AG09319 (cell line): ENCODE measurements around the gene BRICD5.

Experiments used
- DNase-seq: peaks from one replicate; pipeline ENCODE4 v3.0.0-alpha.2; 2010; ENCODE audit warnings: low read depth; ENCODE audit errors: extremely low read depth
- CTCF ChIP-seq: IDR thresholded peaks from 2 replicates; pipeline ENCODE4 v1.5.1; 2011; ENCODE audit warnings: low read depth, mild to moderate bottlenecking, inconsistent platforms, low read length, moderate library complexity

BRICD5 gene

DNA sequence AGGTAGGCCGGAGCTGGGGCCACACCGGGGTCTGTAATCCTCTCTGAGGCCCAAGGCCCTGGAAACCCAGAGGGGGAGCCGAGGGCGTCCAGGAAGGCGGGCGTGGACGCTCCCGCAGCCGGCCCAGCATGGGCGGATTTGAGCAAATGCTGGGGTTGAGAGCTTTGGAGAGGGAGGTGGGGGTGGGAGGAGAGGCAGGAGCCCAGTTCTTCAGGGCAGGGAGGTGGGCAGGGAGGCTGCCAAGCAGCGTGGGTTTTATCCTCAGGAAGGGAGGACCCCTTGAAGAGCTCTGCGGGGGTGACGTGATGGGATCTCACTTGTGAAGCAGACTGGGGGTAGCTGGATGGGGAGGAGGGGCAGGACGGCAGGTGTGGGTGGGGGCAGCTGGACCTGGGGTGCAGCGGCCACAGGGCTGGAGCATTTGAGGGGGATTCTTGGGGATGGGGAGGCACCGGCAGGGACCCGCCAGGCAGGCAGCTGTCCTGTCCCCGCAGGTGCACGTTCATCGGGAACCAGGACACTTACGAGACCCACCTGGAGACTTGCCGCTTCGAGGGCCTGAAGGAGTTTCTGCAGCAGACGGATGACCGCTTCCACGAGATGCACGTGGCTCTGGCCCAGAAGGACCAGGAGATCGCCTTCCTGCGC, 37.9 kb downstream of the BRICD5 start:
- no peak for TF ChIP-seq CTCF
- no peak for DNase-seq

DNA sequence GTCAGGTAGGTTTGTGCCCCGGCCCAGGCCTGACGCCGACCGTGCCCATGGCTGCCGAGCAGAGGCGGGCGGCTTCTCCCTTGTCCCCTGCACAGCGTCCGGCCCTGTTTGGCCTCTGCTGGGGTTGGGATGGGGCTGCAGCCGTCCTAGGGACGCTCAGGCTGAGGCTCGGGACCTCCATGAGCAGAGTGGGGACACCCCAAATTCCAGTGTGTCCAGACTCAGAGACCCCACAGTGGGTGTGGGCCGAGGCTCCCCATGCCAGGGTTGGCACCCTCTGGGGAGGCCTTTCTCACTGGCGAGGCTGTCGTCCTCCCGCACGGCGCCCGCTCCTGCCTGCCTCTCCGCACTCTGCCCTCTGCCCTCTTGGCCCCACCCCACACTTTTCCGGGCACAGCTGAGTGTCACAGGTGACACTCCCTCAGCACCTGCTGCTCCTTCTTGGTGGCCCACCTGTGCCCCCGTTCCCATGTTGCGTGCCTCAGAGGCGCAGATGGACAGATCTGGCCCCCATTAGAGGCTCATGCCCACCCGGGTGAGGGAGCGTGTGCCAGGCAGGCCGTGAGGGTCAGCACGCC, 39.0 kb downstream of the BRICD5 start:
- TF ChIP-seq CTCF: no peak
- DNase-seq: no peak

DNA sequence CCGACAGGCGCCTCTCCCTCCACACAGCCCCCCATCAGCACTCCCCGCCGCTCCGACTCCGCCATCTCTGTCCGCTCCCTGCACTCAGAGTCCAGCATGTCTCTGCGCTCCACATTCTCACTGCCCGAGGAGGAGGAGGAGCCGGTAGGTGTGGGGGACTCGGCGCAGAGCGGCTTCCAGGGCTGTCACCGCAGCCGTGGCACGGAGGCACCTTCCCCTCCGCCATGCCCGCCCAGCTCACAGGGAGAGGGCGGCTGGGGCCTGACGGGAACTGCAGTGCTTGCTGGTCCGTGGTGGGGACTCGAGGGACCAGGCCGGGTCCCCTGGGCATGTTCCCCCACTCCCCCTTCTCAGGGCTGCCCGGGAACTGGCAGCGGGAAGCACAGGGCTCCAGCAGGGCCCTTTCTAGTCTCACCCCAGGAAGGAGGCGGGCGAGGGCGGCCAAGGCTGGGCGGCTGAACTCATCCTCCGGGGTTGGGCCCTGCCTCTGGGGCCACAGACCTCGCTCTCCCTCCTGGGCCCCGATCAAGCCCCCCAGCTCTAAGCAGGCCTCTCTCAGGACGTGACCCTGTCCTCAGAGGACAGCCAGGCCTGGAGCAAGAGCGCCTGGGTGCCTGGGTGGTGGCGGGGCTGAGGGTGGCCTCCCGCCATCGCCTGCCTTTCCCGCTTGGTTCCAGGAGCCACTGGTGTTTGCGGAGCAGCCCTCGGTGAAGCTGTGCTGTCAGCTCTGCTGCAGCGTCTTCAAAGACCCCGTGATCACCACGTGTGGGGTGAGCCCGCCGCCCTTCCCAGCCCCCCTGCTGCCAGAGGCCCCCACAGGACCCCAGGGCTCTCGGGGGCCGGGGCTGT, 39.9 kb downstream of the BRICD5 start:
- TF ChIP-seq CTCF: no peak
- DNase-seq: no peak

- TF ChIP-seq CTCF: no peak
Measured at GRCh38 chr16:2170080-2170479, 40.6 kb downstream of the BRICD5 start.

DNA sequence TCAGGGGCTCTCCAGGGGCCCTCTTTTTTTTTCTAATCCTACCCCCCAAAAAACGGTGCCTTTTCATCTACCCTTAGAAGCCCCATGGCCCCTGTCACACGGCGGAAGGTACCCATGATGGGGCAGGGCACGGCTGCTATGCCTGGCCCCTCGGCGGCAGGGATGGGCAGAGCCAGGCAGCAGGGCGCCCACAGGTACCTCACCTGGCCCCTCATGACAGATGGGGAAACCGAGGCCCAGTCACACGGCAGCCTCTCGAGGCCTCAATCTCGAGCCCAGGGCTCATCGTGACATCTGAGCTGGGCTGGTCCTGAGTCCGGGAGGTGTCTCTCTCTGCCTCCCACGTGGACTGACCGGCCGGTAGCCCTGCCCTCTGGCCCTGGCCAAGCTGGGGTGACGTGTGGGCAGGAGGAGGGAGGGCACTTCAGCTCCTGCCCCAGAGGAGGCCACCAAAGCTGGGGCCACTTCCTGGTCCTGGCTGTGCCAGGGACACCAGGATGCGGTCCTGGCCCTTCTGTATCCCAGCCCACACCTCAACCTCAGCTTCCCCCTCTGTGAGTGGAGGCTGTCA, 43.5 kb downstream of the BRICD5 start:
- no peak for DNase-seq
- no peak for TF ChIP-seq CTCF

More at GRCh38 chr16:2170080-2170479, 40.6 kb downstream of the BRICD5 start:
- no peak for DNase-seq

DNA sequence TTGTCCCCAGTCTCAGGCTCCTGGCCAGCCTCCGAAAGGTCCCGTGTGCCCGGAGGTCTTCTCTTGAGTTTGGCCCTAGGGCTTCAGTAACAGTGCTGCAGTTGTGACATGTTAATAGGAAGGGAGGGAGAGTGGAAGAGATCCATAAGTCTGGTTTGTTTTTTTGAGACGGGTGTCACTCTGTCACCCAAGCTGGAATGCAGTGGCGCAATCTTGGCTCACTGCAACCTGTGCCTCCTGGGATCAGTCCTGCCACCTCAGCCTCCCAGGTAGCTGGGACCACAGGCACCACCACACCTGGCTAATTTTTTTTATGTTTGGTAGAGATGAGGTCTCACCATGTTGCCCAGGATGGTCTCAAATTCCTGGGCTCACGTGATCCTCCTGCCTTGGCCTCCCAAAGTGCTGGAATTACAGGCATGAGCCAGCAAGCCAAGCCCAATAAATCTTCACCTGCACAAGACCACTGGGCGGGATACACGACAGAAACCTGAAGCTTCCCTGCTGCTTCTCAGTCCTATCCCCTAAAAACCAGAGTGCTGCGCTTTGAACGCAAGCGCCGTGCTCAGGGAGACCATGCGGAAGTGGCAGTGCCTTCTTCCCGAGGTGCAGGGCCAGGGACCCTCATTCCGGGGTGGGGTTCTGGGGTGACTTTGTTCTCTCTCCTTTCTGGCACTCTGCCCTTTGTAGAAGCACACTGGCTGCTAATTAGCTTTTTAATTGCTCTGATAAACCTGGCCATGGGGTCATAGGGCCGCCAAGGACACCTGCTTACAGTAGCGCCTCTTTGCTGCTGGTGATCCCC, 44.2 kb downstream of the BRICD5 start:
- TF ChIP-seq CTCF: no peak
- no peak for DNase-seq
